ENCODE results near the gene ZNF385D.

- no peak for TF ChIP-seq CTCF (IDR thresholded peaks at IDR 0.05)
- TF ChIP-seq FOXJ3 (CRISPR knock-in tag; IDR thresholded peaks at IDR 0.05), result no peak
- TF ChIP-seq SIN3A (IDR thresholded peaks at IDR 0.05; ENCODE audit: borderline replicate concordance, low read depth, low read length), result no peak
- TF ChIP-seq POLR2AphosphoS5 (IDR thresholded peaks at IDR 0.05; ENCODE audit: low read depth, low read length), result no peak
- no peak for TF ChIP-seq MAX (IDR thresholded peaks at IDR 0.05; ENCODE audit: low read depth)
- TF ChIP-seq CHD2 (IDR thresholded peaks at IDR 0.05; ENCODE audit: low read length, partially characterized antibody), result no peak
- no peak for TF ChIP-seq RXRA (IDR thresholded peaks at IDR 0.05; ENCODE audit: borderline replicate concordance, low read depth)
- no peak for TF ChIP-seq NFIC (IDR thresholded peaks at IDR 0.05; ENCODE audit: borderline replicate concordance)
Measured at GRCh38 chr3:21533002-21533401, 218.0 kb downstream of the ZNF385D start.

All from SK-N-SH (cell line).